ENCODE measurements around the gene APOB. TPM values are rescaled to one million over a fixed set of nuclear protein-coding genes. Genes with fewer than 3 reads are reported as not detected.

The APOB gene
- total and polyA plus RNA-seq, 2 of the 13 experiments (the other 11 are each of a cell fraction or from before 2014, with no cell fraction given) = 1,569 to 2,515 TPM

- DNase-seq (ENCODE audit: low spot score) (no peak), FAIRE-seq (no peak), ATAC-seq (no peak)
- Histone ChIP-seq H3K9ac (ENCODE audit: insufficient read depth, low read depth, low read length) (no peak overlapping the region), H3K4me2 (ENCODE audit: low read depth, low read length) (no peak overlapping the region), H4K20me1 (ENCODE audit: insufficient read depth, low read length) (no peaks in the 10 kb centered on the region), H3K4me3 (replicated peaks in 1 of 3; ENCODE audit: insufficient read depth in 1 of 3, low read depth in 2 of 3, low read length in 3 of 3) (no peak overlapping the region), H3K9me3 (ENCODE audit: low read length) (no peaks in the 10 kb centered on the region), H3K79me2 (ENCODE audit: insufficient read depth, low read length) (no peaks in the 10 kb centered on the region), H3K27ac (ENCODE audit: extremely low read length, insufficient read depth, low read length) (no peak overlapping the region), H2AFZ (ENCODE audit: low read length) (no peak overlapping the region), H3K4me1 (ENCODE audit: insufficient read depth, low read length) (no peaks in the 10 kb centered on the region), H3K27me3 (ENCODE audit: control insufficient read depth in 1 of 2, insufficient read depth in 2 of 2, low read length in 2 of 2) (peaks cover 0 to 10% of the 10 kb centered on the region in 2 experiments; a peak in 3 of 5 replicates), H3K36me3 (replicated peaks in 1 of 2; ENCODE audit: control insufficient read depth in 1 of 2, insufficient read depth in 2 of 2, low read length in 2 of 2) (no peaks in the 10 kb centered on the region)
- TF ChIP-seq NRL (CRISPR knock-in tag; IDR thresholded peaks at IDR 0.05; ENCODE audit: borderline replicate concordance) = no peak
- TF ChIP-seq ZNF629 (CRISPR knock-in tag; conservative IDR thresholded peaks at IDR 0.05) = peak; percentile 61
- CTCF ChIA-PET (ENCODE audit: low intra/inter-chr PET ratio, low total read pairs) = no interaction called here
- in situ Hi-C loops (cut with HindIII; ENCODE audit: extremely low pct_ligation_motif_present, low pct_unique_long_range_greater_than_20kb) (loop anchor here (25.0 kb wide), 1 partner anchor 311 kb away; the partner anchor contains the start of genes GDF7 and HS1BP3), intact Hi-C loops (cut with micrococcal nuclease; ENCODE audit: unreplicated experiment) (no loop called here)
- POLR2A ChIA-PET = no interaction called here
- 15% methylated on average over 2 of the region's 2 CpGs for WGBS (ENCODE audit: low lambda C conversion rate)
- no TSS peak for BruUV-seq (replicated peaks)
Measured at GRCh38 chr2:20972792-20973565, 70.9 kb downstream of the APOB start.

- H2AFZ ChIP-seq (ENCODE audit: low read length) = no peak overlapping the region
- no peaks in the 10 kb centered on the region for H3K4me1 ChIP-seq (ENCODE audit: insufficient read depth, low read length)
- no peaks in the 10 kb centered on the region for H4K20me1 ChIP-seq (ENCODE audit: insufficient read depth, low read length)
- H3K9ac ChIP-seq (ENCODE audit: insufficient read depth, low read depth, low read length) = no peak overlapping the region
- intact Hi-C loops (cut with micrococcal nuclease; ENCODE audit: unreplicated experiment) (no loop called here), in situ Hi-C loops (cut with HindIII; ENCODE audit: extremely low pct_ligation_motif_present, low pct_unique_long_range_greater_than_20kb) (loop anchor here (25.0 kb wide), 1 partner anchor 310 kb away; the partner anchor contains the start of genes GDF7 and HS1BP3)
- no TSS peak for BruUV-seq (replicated peaks)
- ChIA-PET POLR2A (no interaction called here), CTCF (ENCODE audit: low intra/inter-chr PET ratio, low total read pairs) (no interaction called here)
- no peak for DNase-seq (ENCODE audit: low spot score)
- H3K4me2 ChIP-seq (ENCODE audit: low read depth, low read length) = no peak overlapping the region
- no peaks in the 10 kb centered on the region for H3K36me3 ChIP-seq (replicated peaks in 1 of 2; ENCODE audit: control insufficient read depth in 1 of 2, insufficient read depth in 2 of 2, low read length in 2 of 2)
- no peak for ATAC-seq
- H3K4me3 ChIP-seq (replicated peaks in 1 of 3; ENCODE audit: insufficient read depth in 1 of 3, low read depth in 2 of 3, low read length in 3 of 3) = no peak overlapping the region
- no peaks in the 10 kb centered on the region for H3K9me3 ChIP-seq (ENCODE audit: low read length)
- peaks cover 0 to 10% of the 10 kb centered on the region in 2 experiments; a peak in 3 of 5 replicates for H3K27me3 ChIP-seq (ENCODE audit: control insufficient read depth in 1 of 2, insufficient read depth in 2 of 2, low read length in 2 of 2)
- no peak for FAIRE-seq
- 8% methylated on average over 5 of the region's 5 CpGs for WGBS (ENCODE audit: low lambda C conversion rate)
- H3K27ac ChIP-seq (ENCODE audit: extremely low read length, insufficient read depth, low read length) = no peak overlapping the region
- no peaks in the 10 kb centered on the region for H3K79me2 ChIP-seq (ENCODE audit: insufficient read depth, low read length)
- TF ChIP-seq HIC2 (CRISPR knock-in tag; IDR thresholded peaks at IDR 0.05; ENCODE audit: low read depth) = no peak
- no peak for TF ChIP-seq ZNF503 (CRISPR knock-in tag; IDR thresholded peaks at IDR 0.05)
- no peak for TF ChIP-seq ZNF761 (CRISPR knock-in tag; conservative IDR thresholded peaks at IDR 0.05)
- TF ChIP-seq KLF6 (CRISPR knock-in tag; IDR thresholded peaks at IDR 0.05) = no peak
- TF ChIP-seq NFATC3 (CRISPR knock-in tag; IDR thresholded peaks at IDR 0.05) = no peak
- TF ChIP-seq ZNF710 (CRISPR knock-in tag; IDR thresholded peaks at IDR 0.05; ENCODE audit: borderline replicate concordance) = no peak
- TF ChIP-seq JARID2 (CRISPR knock-in tag; IDR thresholded peaks at IDR 0.05; ENCODE audit: insufficient replicate concordance) = no peak
- TF ChIP-seq PBX2 (CRISPR knock-in tag; IDR thresholded peaks at IDR 0.05) = no peak
Measured at GRCh38 chr2:20972110-20972509, 71.8 kb downstream of the APOB start.

Measured in HepG2 (cell line).